Measurements from ENCODE around the gene ZSCAN30. TPM values are rescaled to one million over a fixed set of nuclear protein-coding genes. Genes with fewer than 3 reads are reported as not detected.
"Not testable (repeated sequence)": the region's sequence is repeated elsewhere in the genome, so short reads cannot be mapped to it uniquely, and the experiment has no call there.

ZSCAN30 gene
- total RNA-seq, 1 donor from 2014 or later = 30.0 TPM

DNA sequence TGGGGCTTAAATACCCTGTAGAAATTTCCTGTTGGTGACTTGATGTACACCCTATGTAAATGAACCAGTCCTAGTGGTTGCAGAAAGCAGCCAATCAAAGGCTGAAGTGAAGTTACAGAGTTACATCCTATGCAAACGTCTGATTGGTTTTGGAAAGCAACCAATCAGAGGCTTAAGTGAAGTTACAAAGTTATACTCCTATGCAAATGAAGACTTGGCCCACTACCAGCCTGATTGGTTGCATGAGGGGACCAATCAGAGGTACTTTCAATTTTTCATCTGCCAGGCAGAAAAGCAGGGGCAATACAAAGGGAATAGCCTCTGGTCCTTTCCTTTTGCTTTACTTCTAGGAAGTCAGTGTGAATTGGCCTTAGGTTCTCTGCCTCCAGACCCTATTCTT, 62.8 kb downstream of the ZSCAN30 start:
- Mint-ChIP-seq H3K36me3 (ENCODE audit: low read depth, unreplicated experiment) (no peaks in the 10 kb centered on the region), H3K27me3 (ENCODE audit: unreplicated experiment) (peaks cover 1% of the 10 kb centered on the region), H3K9me3 (ENCODE audit: unreplicated experiment) (no peaks in the 10 kb centered on the region), H3K27ac (ENCODE audit: unreplicated experiment) (no peak overlapping the region), H3K4me3 (ENCODE audit: unreplicated experiment) (no peak overlapping the region), H3K4me1 (ENCODE audit: unreplicated experiment) (peaks cover 11% of the 10 kb centered on the region)
- TF ChIP-seq, protein P1, sequence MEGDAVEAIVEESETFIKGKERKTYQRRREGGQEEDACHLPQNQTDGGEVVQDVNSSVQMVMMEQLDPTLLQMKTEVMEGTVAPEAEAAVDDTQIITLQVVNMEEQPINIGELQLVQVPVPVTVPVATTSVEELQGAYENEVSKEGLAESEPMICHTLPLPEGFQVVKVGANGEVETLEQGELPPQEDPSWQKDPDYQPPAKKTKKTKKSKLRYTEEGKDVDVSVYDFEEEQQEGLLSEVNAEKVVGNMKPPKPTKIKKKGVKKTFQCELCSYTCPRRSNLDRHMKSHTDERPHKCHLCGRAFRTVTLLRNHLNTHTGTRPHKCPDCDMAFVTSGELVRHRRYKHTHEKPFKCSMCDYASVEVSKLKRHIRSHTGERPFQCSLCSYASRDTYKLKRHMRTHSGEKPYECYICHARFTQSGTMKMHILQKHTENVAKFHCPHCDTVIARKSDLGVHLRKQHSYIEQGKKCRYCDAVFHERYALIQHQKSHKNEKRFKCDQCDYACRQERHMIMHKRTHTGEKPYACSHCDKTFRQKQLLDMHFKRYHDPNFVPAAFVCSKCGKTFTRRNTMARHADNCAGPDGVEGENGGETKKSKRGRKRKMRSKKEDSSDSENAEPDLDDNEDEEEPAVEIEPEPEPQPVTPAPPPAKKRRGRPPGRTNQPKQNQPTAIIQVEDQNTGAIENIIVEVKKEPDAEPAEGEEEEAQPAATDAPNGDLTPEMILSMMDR (IDR thresholded peaks at IDR 0.05; ENCODE audit: unreplicated experiment) = no peak
- DNase-seq (ENCODE audit: low spot score) = no peak

DNA sequence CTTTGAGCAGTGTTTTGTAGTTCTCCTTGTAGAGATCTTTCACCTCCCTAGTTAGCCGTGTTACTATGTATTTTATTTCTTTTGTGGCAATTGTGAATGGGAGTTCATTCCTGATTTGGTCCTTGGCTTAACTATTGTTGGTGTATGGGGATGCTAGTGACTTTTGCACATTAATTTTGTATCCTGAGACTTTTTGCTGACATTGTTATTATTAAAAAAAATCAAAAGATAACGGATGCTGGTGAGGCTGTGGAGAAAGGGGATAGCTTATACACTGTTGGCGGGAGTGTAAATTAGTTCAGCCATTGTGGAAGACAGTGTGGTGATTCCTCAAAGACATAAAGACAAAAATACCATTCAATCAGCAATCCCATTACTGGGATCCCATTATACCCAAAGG, 66.2 kb downstream of the ZSCAN30 start:
- no peak overlapping the region for H3K27ac Mint-ChIP-seq (ENCODE audit: unreplicated experiment)
- no peak for DNase-seq (ENCODE audit: low spot score)
- TF ChIP-seq, protein P1 (IDR thresholded peaks at IDR 0.05; ENCODE audit: unreplicated experiment) = no peak
- H3K4me3 Mint-ChIP-seq (ENCODE audit: unreplicated experiment) = no peak overlapping the region
- peaks cover 5% of the 10 kb centered on the region for H3K4me1 Mint-ChIP-seq (ENCODE audit: unreplicated experiment)
- no peaks in the 10 kb centered on the region for H3K9me3 Mint-ChIP-seq (ENCODE audit: unreplicated experiment)
- peaks cover 1% of the 10 kb centered on the region for H3K27me3 Mint-ChIP-seq (ENCODE audit: unreplicated experiment)
- H3K36me3 Mint-ChIP-seq (ENCODE audit: low read depth, unreplicated experiment) = no peaks in the 10 kb centered on the region

DNA sequence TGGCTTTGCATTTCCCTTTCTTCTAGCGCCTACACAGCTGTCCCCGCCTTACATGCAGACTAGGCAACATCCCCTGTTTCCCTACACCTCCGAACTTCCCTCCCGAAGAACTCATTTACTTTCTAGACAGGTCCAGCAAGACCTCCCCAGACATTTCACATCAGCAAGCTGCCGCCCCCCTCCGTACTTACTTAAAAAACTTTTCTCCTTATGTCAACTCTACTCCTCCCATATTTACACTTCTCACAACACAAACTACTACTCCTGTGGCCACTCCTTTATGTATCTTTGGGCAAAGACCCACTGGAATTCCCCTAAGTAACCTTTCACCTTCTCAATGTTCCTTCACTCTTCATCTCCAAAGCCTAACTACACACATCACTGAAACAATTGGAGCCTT, 69.6 kb downstream of the ZSCAN30 start:
- Mint-ChIP-seq H3K4me3 (ENCODE audit: unreplicated experiment) (no peak overlapping the region), H3K9me3 (ENCODE audit: unreplicated experiment) (no peaks in the 10 kb centered on the region)

DNA sequence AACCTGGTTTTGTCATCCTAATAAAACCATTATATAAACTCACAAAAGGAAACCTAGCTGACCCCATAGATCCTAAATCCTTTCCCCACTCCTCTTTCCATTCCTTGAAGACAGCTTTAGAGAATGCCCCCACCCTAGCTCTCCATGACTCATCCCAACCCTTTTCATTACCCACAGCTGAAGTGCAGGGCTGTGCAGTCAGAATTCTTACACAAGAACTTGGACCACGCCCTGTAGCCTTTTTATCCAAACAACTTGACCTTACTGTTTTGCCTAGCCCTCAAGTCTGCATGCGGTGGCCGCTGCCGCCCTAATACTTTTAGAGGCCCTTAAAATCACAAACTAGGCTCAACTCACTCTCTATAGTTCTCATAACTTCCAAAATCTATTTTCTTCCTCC, 70.7 kb downstream of the ZSCAN30 start:
- not testable (repeated sequence) for H3K9me3 Mint-ChIP-seq (ENCODE audit: unreplicated experiment); H3K27ac Mint-ChIP-seq (ENCODE audit: unreplicated experiment); H3K36me3 Mint-ChIP-seq (ENCODE audit: low read depth, unreplicated experiment); DNase-seq (ENCODE audit: low spot score); H3K4me3 Mint-ChIP-seq (ENCODE audit: unreplicated experiment); H3K27me3 Mint-ChIP-seq (ENCODE audit: unreplicated experiment)
- peaks cover 19% of the 10 kb centered on the region for H3K4me1 Mint-ChIP-seq (ENCODE audit: unreplicated experiment)

More for the DNA sequence above, 69.6 kb downstream of the ZSCAN30 start:
- H3K4me1 Mint-ChIP-seq (ENCODE audit: unreplicated experiment) = peaks cover 13% of the 10 kb centered on the region
- TF ChIP-seq, protein P1 (IDR thresholded peaks at IDR 0.05; ENCODE audit: unreplicated experiment) = no peak
- H3K27me3 Mint-ChIP-seq (ENCODE audit: unreplicated experiment) = peaks cover 1% of the 10 kb centered on the region
- H3K27ac Mint-ChIP-seq (ENCODE audit: unreplicated experiment) = no peak overlapping the region
- H3K36me3 Mint-ChIP-seq (ENCODE audit: low read depth, unreplicated experiment) = no peaks in the 10 kb centered on the region
- DNase-seq (ENCODE audit: low spot score) = no peak

DNA sequence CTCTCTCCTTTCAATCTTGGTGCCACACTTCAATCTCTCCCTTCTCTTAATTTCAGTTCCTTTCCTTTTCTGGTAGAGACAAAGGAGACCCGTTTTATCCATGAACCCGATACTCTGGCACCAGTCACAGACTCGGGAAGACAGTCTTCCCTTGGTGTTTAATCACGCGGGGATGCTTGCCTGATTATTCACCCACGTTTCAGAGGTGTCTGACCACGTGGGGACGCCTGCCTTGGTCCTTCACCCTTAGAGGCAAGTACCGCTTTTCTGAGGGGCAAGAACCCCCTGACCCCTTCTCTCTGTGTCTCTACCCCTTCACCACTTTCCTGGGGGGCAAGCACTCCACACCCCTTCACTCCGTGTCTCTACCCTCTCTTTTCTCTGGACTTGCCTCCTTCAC, 73.4 kb downstream of the ZSCAN30 start:
- not testable (repeated sequence) for H3K27ac Mint-ChIP-seq (ENCODE audit: unreplicated experiment); H3K4me3 Mint-ChIP-seq (ENCODE audit: unreplicated experiment)

DNA sequence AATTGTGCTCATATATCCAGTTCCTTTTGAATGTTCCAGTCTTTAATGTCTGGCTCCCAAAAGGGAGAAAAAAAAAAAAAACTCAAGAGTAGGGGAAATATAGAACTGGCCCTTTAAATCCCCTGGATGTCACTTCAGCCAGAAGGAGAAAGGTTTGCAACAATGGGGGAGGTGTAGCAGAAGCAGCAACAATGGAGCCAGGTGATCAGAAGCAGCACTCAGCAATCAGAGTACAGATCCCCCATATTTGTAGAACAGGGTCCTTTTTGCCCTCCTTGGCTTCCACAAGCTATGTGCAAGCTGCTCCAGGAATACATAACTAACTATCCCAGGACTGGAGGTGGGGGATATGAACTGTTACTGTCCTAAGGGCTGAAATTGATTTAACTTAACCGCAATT, 75.0 kb downstream of the ZSCAN30 start:
- DNase-seq (ENCODE audit: low spot score) = no peak
- TF ChIP-seq, protein P1 (IDR thresholded peaks at IDR 0.05; ENCODE audit: unreplicated experiment) = no peak
- no peaks in the 10 kb centered on the region for H3K27me3 Mint-ChIP-seq (ENCODE audit: unreplicated experiment)
- H3K36me3 Mint-ChIP-seq (ENCODE audit: low read depth, unreplicated experiment) = no peaks in the 10 kb centered on the region
- H3K27ac Mint-ChIP-seq (ENCODE audit: unreplicated experiment) = no peak overlapping the region
- H3K4me3 Mint-ChIP-seq (ENCODE audit: unreplicated experiment) = no peak overlapping the region
- no peaks in the 10 kb centered on the region for H3K9me3 Mint-ChIP-seq (ENCODE audit: unreplicated experiment)
- H3K4me1 Mint-ChIP-seq (ENCODE audit: unreplicated experiment) = peaks cover 17% of the 10 kb centered on the region

More for the DNA sequence above, 73.4 kb downstream of the ZSCAN30 start:
- not testable (repeated sequence) for DNase-seq (ENCODE audit: low spot score); H3K27me3 Mint-ChIP-seq (ENCODE audit: unreplicated experiment); H3K36me3 Mint-ChIP-seq (ENCODE audit: low read depth, unreplicated experiment); H3K9me3 Mint-ChIP-seq (ENCODE audit: unreplicated experiment)
- H3K4me1 Mint-ChIP-seq (ENCODE audit: unreplicated experiment) = peaks cover 17% of the 10 kb centered on the region

DNA sequence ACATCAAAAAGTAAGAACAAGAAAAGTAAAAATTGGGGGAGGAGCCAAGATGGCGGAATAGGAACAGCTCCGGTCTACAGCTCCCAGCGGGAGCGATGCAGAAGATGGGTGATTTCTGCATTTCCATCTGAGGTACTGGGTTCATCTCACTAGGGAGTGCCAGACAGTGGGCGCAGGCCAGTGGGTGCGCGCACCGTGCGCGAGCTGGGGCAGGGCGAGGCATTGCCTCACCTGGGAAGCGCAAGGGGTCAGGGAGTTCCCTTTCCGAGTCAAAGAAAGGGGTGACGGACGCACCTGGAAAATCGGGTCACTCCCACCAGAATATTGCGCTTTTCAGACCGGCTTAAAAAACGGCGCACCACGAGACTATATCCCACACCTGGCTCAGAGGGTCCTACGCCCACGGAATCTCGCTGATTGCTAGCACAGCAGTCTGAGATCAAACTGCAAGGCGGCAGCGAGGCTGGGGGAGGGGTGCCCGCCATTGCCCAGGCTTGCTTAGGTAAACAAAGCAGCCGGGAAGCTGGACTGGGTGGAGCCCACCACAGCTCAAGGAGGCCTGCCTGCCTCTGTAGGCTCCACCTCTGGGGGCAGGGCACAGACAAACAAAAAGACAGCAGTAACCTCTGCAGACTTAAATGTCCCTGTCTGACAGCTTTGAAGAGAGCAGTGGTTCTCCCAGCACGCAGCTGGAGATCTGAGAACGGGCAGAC, 84.1 kb downstream of the ZSCAN30 start:
- not testable (repeated sequence) for DNase-seq (ENCODE audit: low spot score); H3K9me3 Mint-ChIP-seq (ENCODE audit: unreplicated experiment); H3K4me3 Mint-ChIP-seq (ENCODE audit: unreplicated experiment); H3K27ac Mint-ChIP-seq (ENCODE audit: unreplicated experiment); H3K4me1 Mint-ChIP-seq (ENCODE audit: unreplicated experiment); H3K27me3 Mint-ChIP-seq (ENCODE audit: unreplicated experiment); H3K36me3 Mint-ChIP-seq (ENCODE audit: low read depth, unreplicated experiment)

Data from endothelial cell (in vitro differentiated cells).